Measurements from ENCODE around the gene AURKB.
"Not testable (repeated sequence)": the region's sequence is repeated elsewhere in the genome, so short reads cannot be mapped to it uniquely, and the experiment has no call there.

The AURKB gene

DNA sequence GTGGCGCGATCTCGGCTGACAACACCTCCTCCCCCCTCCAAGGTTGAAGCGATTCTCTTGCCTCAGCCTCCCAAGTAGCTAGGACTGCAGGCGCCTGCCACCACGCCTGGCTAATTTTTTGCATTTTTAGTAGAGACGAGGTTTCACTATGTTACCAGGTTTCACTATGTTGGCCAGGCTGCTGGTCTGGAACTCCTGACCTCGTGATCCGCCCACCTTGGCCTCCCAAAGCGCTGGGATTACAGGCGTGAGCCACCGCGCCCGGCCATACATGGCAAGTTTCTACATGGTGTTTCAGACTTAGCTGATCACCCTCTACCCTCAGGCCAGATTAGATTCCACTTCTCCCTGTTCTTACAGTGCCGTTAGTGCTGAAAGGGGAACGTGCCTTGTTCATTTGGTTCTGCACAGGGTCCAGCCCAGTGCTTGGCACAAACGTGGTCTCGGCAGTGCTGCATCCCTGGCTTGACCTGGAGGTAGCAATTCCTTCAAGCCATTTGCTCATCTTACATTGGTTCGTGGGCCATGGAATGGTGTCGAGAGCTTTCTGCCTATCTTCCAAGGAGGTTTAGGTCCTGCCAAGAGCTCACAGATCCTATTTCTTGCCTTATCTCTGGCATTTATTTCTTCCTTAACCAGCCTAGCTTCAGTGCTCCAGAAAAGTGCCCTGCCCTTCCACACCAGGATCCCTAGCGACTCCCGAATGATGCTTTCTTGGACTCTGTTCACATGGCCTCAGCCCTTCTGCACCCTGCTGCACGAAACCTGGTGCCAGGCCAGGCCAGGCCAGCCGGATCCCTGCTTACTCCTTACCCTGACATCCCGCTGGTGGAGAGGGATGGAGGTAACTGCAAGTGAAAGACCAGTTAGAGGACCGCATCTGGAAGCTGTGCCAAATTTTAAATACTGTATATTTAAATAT, 14.8 kb upstream of the AURKB start:
- DNase-seq: no peak

DNA sequence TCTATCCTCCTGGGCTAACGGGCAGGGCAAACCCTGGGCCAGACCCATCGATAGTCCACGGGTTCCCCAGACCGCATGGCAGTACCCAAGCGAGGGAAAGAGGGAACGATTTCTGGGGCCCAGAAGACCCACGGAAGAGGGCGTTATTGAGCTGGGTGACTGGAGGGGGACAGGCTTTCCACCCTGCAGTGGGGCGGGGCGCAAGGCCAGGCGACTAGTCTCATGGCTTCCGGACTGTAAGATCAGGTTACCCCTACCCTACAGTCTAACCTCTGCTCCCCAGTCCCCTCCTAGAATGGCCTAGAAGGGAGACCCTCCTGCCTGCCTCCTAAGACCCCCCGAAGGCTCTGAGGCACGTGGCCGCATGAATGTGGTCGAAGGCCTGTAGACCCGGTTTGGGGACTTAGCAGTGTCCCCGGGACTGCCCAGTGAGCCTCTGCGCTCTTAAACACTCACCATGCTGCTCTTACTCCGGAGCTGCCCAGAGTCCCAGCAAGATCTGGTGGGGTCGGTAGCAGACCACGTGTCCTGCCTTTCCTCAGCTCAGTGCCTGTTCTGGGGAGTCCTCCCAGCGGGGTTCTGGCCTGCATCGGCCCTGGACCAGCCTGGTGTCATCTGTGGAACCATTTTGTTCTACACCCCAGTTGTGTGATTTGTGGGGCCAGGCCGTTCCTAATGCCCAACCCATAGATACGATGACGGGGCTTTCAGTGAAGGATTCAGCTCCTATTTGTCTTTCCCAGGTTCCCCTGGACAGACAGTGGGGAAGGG, 13.2 kb upstream of the AURKB start:
- peak; percentile 58 for DNase-seq

DNA sequence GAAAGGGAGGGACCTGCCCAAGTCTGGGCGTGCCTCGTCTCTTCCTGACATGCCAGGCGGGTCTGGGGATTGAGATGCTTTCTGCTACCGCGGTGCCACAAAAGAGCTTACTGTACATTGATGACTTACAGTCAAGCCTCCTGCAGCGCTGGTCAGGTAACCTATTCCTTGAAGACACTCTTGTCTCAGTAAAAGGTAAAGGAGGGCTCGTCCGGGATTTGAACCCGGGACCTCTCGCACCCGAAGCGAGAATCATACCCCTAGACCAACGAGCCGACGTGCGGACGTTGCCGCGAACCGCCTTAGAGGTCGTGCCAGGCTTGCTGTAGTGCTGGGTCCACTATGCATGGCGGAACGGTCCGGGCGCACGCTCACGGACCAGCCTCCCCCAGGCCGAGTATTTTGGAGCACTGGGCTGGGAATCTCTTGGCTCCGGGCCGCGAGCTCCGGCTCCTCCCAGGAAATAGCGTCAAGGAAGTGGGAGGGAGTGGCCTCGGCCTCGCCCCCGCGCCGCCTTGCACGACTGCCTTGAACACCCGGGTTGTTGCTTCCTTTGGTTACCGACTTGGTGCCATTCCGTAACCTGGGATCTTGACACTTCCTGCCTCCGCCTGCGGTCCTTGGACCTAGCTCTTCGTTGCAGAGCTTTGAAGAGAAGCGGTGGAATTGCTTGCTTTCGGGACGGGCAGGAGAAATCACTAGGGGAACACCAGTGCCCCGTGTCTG, 12.4 kb upstream of the AURKB start:
- peak; percentile 91 for DNase-seq

DNA sequence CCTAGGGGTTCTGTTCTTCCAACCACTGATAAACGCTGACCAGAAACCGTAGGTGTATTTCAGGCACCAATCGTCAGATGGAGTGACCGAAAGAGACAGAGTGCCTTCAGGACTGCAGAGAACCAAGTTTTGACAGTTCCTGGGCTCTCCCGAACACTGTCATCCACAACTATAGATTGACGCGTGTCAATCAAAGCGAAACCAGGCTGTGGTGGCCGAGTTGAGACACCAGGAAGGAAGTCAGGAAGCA, 11.9 kb upstream of the AURKB start:
- peak; percentile 83 for DNase-seq

DNA sequence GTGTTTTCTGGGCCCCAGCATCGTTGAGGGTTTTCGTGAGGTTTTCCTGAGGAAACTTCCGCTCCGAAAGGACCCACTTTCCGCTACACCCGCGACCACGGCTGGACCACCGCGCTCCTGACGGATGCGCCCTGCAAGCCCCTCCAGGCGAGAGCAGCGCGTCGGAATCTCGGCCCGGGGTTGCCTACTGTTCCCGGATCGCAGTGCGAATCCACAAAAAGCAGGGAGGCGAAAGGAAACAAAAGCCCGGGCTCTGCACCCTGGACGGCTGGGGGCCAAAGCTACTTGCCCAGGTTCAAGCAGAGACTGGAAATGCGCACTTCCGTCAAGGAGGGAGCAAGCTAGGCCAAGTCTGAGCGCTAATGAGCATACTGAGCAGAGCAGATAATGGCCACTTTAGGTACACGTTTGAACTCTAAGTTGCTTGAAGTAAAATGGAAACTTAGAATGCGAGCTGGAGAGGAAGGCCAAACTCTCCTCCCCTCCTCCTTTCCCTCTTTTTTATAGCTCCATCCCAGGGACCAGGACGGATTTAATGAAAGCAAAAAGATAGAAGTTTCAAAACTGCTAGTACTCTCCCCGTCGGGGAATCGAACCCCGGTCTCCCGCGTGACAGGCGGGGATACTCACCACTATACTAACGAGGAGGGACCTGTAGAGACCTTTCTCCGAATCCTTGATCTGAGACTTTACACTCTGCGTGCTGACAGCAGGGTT, 11.4 kb upstream of the AURKB start:
- peak; percentile 90 for DNase-seq

DNA sequence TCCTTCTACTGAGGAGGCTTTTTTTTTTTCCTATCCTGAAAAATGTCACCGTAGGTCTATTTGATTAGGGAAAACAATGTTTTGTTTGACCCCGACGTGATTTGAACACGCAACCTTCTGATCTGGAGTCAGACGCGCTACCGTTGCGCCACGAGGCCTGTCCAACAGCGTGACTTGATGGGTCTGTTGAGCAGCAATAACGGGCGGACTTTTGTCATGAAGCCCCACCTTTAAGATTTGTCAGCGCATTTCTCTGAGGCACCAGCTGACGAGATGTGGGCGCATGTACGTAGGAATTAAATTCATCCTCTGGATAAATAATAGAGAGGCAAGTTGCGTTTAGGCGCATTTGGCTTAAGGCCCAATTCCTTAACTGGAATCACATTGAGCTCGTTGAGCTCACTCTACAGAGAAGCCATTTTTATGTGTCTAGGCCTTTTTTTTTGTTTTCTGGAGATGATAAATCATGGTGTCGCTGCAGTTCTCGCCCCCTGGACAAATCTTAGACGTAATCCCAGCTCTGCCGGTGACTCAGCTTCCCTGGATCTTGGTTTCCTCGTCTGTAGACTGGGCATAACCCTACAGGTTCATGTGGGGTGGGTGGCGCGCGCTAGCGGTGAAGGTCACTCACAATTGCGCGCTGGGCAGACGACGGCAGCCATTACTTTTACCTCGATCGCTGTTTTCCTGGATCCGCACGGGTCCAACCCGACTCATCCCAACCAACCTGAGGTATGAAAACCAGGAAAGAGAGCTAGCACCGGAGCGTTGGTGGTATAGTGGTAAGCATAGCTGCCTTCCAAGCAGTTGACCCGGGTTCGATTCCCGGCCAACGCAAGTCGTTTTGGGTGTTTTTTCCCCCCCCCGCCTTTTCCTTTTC, 10.6 kb upstream of the AURKB start:
- DNase-seq: peak; percentile 90

DNA sequence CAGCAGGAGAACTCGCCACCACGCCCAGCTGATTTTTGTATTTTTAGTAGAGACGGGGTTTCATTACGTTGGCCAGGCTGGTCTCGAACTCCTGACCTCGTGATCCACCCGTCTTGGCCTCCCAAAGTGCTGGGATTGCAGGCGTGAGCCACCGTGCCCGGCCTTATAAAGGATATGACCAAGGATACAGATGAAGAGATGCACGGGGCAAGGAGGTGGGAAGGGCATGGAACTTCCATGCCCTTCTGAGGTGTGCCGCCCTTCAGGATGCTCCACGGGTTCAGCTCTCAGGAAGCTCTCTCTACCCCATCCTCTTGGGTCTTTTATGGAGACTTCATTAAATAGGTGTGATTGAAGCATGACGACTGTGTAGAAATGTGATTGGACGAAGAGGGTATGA, 3.6 kb upstream of the AURKB start:
- DNase-seq: not testable (repeated sequence)

DNA sequence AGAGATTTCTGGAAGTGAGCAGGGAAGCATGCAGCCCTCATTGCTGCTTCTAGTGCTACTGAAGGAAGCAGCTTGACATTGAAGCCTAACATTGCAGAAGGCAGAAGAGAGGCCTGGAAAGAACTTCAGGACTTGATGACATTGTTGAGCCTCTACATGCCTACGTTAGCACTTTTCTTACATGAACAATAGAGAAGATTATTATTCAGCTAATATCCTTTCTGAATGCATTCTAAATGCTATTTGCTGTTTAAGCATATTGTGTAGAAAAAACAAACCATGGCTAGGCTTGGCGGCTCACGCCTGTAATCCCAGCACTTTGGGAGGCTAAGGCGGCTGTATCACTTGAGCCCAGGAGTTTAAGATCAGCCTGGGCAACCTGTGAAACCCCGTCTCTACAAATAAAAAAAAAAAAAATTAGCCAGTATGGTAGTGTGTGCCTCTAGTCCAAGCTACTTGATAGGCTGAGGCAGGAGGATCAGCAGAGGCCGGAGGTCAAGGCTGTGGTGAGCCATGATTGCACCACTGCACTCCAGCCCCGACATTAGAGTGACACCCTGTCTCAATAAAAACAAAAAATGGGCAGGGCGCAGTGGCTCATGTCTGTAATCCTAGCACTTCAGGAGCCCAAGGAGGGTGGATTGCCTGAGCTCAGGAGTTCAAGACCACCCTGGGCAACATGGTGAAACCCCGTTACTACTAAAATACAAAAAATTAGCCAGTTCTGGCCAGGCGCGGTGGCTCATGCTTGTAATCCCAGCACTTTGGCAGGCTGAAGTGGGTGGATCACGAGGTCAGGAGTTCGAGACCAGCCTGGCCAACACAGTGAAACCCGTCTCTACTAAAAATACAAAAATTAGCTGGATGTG, 2.2 kb upstream of the AURKB start:
- no peak for DNase-seq

DNA sequence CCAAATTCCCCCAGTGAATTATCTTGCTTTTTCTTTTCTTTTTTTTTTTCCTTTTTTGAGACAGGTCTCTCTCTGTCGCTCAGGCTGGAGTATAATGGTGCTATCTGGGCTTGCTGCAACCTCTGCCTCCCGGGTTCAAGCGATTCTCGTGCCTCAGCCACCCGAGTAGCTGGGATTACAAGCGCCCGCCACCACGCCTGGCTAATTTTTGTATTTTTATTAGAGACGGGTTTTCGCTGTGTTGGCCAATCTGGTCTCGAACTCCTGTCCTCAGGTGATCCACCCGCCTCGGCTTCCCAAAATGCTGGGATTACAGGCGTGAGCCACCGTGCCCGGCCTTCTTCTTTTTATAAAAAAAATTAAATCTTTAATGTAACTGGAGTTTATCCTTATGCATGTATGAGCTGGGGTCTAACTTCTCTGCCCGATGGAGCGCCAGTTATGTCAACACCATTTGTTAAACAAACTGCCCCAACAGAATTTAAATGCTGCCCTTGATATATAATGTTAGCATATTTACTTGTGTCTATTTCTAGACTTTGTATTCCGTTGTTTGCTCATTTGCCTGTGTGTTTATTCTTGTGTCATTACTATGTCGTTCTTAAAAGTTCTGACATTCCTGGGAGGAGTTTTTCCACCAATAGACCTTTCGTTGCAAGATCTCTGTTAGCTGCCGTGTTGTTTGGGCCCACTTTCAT, 535 bp upstream of the AURKB start:
- DNase-seq: no peak

DNA sequence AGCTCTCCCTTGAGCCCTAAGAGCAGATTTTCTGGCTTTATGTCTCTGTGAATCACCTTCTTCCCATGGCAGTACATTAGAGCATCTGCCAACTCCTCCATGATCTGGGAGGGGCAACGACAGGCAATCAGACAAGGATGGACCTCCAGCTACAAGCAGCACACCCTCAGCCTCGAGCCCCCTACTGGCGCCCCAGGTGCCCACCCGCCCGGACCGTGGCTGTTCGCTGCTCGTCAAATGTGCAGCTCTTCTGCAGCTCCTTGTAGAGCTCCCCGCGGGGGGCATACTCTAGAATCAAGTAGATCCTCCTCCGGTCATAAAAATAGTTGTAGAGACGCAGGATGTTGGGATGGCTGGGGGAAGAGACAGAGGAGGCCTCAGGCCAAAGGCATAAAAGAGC, 3.8 kb downstream of the AURKB start:
- DNase-seq: no peak

DNA sequence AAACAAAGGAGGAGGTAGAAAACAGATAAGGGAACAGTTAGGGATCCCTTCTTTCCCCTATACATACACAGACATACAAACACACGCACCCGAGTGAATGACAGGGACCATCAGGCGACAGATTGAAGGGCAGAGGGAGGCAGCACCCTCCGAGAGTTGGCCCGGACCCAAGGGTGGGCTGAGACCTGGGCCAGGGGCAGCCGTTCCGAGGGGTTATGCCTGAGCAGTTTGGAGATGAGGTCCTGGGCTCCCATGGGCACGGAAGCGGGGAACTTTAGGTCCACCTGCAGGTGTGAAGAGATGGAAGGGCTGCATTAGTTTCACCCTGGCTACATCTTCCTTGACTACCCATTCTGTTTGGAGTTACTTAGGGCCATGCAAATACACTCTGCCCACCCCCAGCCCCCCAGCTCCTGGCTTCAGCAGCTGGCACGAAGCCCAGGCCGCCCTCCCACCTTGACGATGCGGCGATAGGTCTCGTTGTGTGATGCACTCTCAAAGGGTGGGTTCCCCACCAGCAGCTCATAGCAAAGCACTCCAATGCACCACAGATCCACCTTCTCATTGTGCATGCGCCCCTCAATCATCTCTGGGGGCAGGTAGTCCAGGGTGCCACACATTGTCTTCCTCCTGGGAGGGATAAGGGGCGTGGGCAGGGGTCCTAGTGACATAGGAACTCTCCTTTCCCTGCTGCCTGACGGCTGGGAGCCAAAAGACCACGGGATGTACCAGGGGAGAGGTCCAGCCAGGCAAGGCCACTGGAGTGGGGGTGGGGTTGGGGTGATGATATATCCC, 5.4 kb downstream of the AURKB start:
- DNase-seq: no peak

DNA sequence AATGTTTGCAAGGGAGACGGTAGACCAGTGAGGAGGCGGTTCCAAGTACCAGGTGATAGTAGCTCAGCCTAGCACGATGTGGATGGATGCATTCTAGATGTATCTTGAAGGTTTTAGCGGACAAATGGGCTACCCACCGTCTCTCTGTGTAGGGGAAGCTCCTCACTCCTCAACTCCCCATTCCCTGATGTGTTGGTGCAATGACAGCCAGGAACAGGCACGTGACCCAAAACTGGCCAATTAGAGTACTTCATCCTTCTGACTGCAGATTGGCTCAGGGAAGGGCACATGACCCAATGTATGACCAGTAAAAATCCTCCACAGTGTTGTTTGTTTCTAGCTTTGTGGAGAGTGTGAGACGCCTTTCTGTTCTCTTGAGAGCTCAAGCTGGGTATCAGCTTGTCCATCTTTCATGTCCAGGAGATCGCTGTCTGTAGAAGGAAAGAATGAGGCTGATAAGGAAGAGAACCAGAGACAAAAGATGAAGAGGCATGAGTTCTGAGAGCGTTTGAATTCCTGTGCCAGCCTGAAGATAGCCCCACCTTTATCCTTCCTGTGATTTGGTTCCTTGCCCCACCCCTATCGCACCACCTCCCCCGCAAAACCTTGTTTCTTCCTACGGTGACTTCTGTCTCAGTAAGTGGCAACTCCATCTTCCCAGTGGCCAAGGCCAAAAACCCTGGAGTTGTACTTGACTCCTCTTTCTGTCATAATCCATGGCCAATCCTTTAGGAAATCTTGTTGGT, 18.1 kb downstream of the AURKB start:
- peak; percentile 76 for DNase-seq

DNA sequence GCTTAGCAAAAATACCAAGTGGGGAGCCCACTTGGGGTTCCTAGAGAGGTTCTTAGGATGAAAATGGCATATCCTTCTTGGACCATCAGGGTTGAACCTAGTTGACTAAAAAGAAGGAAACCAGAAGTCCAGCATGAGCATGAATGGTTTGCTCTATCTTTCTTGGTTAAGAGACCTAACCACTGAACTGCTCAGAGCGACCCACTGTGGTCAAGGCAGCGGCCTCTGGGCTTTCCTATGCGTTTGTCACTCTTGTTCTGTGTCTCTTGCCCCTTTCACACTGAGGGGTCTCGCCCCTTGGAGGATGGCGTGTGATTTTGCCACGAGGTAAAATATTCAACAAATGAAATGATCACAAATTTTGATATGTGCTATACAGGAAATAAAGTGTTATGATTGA, 19.9 kb downstream of the AURKB start:
- no peak for DNase-seq

DNA sequence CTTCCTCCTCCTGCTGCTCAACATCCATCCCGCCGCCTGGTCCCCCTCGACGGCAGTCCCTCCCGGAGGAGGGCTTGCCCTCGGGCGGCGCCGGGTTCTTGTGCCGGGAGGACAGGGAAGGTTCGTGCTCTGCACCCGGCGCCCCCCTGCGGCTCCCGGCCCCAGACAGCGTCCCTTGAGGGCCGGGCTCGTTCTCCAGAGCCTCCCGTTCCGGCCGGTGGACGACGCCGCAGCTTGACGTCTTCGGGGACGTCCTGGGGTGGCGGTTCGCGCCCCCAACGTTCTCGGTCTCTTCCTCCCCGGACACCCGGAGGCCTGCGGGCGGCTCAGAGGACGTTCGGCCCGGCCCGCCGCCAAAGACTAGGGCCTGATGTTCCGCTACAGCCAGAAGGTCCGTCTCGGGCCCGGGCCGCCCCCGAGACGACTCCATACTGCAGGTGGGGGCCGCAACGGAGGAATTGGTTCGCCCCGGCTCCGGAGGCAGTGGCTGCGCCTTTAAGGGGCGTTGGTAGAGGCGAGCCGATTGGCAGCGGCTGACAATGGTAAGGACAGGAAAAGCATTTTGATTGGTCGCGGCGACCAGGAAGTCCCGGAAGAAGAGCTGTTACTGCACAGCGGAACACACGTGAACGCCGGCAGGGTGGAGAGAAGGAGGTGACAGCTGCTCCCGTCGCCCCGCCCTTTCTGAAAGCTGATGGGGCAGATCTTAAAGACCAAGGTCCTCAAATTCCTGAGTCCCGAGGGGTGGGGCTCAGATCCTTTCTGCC, 20.5 kb downstream of the AURKB start, which contains the start of gene BORCS6:
Gene BORCS6 (minus strand): TSS at position 470 of the 767 bp plus-strand sequence. CDS start 40 bp downstream, at position 430.
- DNase-seq: peak; percentile 98

DNA sequence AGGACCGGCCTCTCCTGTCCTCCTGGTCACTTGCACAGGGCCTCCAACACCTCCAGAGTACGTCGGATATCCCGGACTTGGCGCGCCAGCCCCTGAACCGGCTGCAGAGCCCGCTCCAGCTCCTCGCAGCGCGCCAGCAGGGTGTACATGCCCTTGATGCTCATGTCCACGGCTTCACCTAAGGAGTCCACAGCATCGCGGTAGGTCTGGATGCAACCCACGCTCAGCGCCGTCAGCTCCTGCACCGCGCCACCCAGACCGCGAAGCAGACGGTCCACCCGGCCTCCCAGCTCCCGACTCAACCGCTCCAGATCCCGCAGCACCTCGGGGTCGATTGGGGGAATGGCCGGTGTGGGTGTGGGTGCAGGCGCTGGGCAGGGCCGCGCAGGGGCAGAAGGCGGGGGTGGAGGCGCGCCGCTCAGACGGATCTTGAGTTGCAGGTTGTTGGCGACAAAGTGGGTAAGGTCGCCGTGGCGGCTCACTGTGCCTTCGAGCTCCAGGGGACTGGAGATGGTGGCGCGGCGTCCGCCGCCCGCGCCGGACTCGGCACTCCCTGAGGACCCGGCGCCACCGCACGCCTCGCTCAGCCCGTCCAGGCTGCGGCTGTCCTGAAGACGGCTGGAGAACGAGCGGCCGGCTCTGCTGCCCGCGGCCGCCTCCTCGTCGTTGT, 21.2 kb downstream of the AURKB start:
- no peak for DNase-seq

DNA sequence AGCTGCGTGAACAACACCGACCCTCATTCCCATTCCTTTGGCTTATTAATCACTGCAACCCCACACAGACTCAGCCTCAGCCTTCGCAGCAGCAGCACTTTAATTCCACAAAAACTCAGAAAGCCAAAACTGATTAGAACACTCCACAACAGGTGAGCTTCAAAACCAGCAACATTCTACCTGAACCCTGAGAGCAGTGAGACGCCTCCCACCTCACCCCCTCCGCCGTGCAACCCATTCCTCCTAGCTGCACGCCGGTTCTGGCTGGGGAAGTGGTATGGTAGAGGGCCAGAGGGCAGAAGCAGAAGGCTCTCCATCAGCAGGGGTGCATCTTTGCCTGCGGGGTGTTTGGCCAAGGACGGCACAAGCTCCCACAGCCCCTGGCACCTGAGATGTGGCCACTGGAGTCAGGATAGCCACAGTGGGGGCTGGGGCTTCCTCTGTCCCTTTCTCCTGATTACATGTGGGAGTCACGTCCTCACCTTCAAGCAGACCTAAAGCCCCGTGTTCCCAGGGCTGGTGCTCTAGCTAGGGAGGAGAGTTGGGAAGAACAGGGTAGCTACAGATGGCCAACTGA, 22.0 kb downstream of the AURKB start:
- DNase-seq: no peak

Data from CD4-positive, alpha-beta T cell treated with Interleukin-15 for 1 hour (primary cell).